GM21619 (cell line): Measurements from ENCODE around the gene B3GAT1.
"Not testable (repeated sequence)": the region's sequence is repeated elsewhere in the genome, so short reads cannot be mapped to it uniquely, and the experiment has no call there.

Source experiments
- ATAC-seq: cut with Tn5 transposase; IDR thresholded peaks from one replicate; pipeline ENCODE4 v1.9.1; 2021; ENCODE audit not compliant: unreplicated experiment

The B3GAT1 gene, protein sequence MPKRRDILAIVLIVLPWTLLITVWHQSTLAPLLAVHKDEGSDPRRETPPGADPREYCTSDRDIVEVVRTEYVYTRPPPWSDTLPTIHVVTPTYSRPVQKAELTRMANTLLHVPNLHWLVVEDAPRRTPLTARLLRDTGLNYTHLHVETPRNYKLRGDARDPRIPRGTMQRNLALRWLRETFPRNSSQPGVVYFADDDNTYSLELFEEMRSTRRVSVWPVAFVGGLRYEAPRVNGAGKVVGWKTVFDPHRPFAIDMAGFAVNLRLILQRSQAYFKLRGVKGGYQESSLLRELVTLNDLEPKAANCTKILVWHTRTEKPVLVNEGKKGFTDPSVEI

GRCh38 chr11:134412203-134413042 lies at the start of gene B3GAT1:
TSS of gene B3GAT1 (minus strand) at chr11:134412242. CDS start at chr11:134387659, 24,583 bp downstream.
- no peak for ATAC-seq

DNA sequence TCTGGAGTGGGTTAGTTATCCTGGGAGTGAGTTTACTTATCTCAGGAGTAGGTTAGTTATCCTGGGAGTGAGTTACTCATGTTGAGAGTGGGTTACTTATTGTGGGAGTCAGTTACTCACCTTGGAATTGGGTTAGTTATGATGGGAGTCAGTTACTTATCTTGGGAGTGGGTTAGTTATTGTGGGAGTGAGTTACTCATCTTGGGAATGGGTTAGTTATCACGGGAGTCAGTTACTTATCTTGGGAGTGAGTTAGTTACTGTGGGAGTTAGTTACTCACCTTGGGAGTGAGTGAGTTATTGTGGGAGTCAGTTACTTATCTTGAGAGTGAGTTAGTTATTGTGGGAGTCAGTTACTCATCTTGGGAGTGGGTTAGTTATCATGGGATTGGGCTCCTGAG lies 49.6 kb upstream of the B3GAT1 start:
- no peak for ATAC-seq

GRCh38 chr11:134460881-134461280 lies 48.8 kb upstream of the B3GAT1 start:
- no peak for ATAC-seq

DNA sequence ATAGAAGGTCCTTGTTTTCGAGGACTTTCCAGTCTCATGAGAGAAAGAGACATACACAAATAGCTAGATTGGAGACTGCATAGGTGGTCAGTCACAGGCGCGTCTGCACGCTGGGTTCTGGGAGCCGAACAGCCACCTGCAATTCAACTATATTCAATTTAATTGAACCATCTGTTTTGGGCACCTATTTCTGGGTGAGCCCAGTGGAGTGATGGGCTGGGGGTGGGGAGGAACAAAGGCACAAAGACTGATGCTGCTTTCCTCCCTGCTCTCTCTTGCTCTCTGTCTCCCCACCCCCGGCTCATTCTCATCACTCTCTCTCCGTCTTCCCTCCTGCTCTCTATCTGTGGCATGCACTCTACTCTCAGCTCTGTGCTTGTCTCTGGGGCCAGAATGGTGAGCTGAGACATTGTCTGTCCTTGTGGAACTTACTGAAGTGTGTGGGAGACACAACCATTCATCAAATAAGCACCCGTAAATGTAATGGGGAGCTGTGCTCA lies 48.1 kb upstream of the B3GAT1 start:
- no peak for ATAC-seq

GRCh38 chr11:134459246-134460061 lies 47.4 kb upstream of the B3GAT1 start:
- no peak for ATAC-seq

DNA sequence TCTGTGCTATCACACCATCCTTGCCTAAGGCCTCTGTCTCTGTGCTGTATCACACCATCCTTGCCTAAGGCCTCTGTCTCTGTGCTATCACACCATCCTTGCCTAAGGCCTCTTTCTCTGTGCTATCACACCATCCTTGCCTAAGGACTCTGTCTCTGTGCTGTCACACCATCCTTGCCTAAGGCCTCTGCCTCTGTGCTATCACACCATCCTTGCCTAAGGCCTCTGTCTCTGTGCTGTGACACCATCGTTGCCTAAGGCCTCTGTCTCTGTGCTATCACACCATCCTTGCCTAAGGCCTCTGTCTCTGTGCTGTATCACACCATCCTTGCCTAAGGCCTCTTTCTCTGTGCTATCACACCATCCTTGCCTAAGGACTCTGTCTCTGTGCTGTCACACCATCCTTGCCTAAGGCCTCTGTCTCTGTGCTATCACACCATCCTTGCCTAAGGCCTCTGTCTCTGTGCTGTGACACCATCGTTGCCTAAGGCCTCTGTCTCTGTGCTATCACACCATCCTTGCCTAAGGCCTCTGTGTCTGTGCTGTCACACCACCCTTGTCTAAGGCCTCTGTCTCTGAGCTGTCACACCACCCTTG lies 45.5 kb upstream of the B3GAT1 start:
- ATAC-seq, result not testable (repeated sequence)

GRCh38 chr11:134455516-134455915 lies 43.5 kb upstream of the B3GAT1 start:
- ATAC-seq, result no peak

- no peak for ATAC-seq
Measured at GRCh38 chr11:134454146-134454690, 42.2 kb upstream of the B3GAT1 start.

DNA sequence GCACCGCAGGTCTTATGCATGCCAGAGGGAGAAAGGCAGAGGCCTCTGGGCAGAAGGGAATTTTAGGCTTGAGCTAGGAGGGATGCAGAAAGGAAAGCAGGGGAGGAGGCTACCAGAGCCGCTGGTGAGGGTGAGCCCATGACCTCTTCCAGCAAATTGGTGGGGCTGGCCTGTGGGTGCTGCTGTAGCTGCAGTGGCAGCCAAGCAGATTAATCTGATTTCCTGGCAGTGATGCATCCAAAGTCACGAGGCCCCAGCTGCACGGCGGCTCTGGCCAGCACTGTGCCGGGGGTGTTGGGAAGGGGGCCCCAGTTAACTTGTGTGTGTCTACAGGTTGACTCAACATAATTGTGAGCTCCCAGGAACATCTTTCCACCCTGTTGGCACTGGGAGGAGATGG lies 41.4 kb upstream of the B3GAT1 start:
- no peak for ATAC-seq

- ATAC-seq, result no peak
Measured at GRCh38 chr11:134452838-134453155, 40.8 kb upstream of the B3GAT1 start.

- ATAC-seq, result no peak
Measured at GRCh38 chr11:134452026-134452837, 40.2 kb upstream of the B3GAT1 start.

GRCh38 chr11:134450186-134450585 lies 38.1 kb upstream of the B3GAT1 start:
- ATAC-seq, result no peak

GRCh38 chr11:134449713-134450112 lies 37.7 kb upstream of the B3GAT1 start:
- ATAC-seq, result no peak

- ATAC-seq, result no peak
Measured at GRCh38 chr11:134449051-134449450, 37.0 kb upstream of the B3GAT1 start.

DNA sequence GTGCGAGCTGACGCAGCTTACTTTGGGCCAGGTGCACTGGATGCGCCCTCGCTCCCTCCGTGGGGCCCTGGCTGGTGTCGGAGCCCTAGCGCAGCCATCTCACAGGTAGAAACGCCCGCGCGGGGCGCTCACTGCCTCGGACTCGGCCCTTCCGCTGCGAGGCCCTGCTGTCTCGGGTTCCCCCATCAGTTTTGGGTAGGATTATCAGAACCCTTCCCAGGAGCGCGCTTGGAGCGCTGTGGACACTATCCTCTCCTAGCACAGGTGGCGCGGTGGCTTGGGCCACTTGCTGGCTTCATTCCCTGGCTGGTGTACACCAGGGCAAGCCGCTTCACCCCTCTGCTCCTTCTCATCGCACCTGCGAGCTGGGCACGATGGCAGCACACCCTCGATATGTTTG lies 35.7 kb upstream of the B3GAT1 start:
- ATAC-seq, result no peak

DNA sequence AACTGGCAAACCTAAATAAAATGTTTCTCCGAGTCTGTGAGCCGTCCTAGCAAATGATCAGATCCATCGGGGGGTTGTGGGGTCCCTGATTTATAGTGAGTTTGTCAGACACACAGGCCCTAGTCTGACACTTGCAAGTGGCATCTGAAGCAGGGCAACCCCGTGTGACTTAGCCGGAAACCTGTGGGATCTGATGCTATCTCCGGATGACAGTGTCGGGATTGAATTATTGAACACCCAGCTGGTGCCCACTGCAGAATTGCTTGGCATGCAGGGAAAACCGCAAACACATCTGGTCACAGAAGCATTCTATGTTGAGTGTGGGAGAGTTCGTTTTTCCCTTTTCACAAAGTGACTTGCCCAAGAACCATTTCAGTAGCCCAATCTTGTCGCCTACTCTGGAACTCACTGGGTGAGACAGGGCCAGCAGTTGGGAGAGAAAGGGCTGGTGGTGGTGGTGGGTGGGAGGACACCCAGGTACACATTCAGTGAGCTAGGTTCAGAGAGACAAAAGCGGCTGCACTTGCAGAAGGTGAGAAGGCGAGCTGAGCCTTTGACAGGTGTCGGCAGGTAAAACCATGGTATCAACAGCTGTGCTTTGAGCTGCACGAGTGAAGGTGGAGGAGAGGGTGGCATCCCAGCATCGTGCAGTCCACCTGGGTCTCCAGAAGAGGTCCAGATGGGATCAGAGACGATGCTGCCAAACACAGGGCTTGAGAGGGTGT lies 33.7 kb upstream of the B3GAT1 start:
- no peak for ATAC-seq

DNA sequence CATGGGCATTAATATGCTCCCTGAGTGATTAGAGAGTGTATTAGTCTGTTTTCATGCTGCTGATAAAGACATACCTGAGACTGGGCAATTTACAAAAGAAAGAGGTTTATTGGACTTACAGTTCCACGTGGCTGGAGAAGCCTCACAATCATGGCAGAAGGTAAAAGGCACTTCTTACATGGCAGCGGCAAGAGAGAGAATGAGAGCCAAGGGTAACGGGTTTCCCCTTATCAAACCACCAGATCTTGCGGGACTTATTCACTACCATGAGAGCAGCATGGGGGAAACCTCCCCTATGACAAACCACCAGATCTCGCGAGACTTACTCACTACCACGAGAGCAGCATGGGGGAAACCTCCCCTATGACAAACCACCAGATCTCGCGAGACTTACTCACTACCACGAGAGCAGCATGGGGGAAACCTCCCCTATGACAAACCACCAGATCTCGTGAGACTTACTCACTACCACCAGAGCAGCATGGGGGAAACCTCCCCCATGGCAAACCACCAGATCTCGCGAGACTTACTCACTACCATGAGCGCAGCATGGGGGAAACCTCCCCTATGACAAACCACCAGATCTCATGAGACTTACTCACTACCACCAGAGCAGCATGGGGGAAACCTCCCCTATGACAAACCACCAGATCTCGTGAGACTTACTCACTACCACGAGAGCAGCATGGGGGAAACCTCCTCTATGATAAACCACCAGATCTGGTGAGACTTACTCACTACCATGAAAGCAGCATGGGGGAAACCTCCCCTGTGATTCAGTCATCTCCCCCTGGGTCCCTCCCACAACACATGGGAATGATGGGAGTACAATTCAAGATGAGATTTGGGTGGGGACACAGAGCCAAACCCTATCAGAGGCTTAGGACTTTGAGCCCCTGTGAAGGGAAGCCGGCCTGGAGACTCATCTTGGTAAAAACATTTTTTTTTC lies 32.4 kb upstream of the B3GAT1 start:
- not testable (repeated sequence) for ATAC-seq

DNA sequence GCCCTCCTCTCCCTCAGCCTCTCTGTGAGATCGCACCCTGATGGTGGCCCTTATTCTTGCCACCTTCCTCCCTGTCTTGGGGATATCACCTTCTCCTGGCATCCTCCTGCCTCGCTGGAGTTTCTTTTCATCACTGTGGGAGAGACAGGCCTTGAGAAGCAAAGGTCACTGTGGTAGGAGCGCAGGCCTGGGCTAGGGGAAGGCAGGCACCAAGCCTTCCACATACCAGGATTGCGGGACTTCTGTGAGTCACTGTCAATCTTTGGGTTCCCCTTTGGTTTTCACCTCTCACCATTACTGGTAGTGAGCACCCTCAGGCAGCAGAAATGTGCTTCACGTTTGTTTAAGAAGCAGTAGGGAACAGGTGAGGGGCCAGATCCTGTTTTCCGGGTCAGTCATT lies 31.2 kb upstream of the B3GAT1 start:
- ATAC-seq, result no peak
